ENCODE measurements around the gene PPP1R10. TPM values are rescaled to one million over a fixed set of nuclear protein-coding genes. Genes with fewer than 3 reads are reported as not detected.

PPP1R10 gene
- polyA plus RNA-seq, 4 donors = 21.3 to 44.0 (median 32.5) TPM

DNA sequence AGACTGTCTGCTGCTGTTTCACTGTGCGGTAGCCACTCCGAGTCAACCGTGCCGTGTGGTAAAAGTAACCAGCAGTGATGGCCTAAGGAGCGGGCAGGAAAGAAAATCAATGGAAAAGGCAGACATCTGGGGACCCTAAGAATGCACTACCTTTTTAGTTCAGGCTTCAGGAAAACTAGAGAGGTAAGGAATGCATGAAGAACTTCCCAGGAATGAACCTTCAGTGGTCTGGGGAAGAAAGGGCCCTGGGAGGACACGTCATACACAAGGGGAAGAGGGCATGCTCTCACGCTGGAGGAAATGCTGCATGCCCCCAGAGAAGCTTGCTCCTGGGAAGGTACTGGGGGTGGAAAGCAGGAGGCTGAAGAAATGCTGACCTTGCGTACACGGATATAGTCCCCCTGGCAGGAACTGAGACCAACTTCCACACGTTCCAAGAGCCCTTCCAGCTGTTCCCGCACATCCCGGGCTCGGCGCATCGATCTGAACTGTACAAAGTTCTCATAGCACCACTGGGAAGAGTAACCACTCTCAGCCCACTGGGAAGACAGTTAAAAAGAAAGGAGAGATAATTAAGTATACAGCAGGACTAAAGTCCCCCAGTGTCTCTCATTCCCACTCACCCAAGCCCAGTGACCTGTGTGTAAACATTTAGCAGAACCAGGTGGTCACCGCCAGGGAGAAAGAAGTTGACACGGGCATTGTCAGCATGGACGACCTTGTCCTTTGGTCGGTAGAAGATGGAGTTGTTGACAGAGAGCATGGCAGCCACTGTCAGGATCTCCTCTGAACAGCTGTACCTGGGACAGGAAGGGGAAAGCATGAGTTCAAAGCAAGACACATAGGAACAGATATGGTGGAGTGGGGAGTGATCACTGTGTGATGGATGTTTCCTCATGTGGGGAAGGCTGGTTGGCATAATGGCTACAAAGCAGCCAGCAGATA, 38.0 kb upstream of the PPP1R10 start:
- WGBS, 3 donors = 87 to 91% (median 88%) methylated on average over 19 of the region's 19 CpGs
- H3K9me3 ChIP-seq (ENCODE audit: control insufficient read depth in 2 of 2, insufficient read depth in 1 of 2, low read depth in 1 of 2, low read length in 1 of 2) = no peaks in the 10 kb centered on the region
- H3K36me3 ChIP-seq (ENCODE audit: control insufficient read depth in 3 of 3, insufficient read depth in 2 of 3, low read depth in 1 of 3, low read length in 3 of 3) = peaks cover 30 to 91% (median 35%) of the 10 kb centered on the region in 3 donors
- H3K27ac ChIP-seq (ENCODE audit: low read depth in 1 of 3, low read length in 2 of 3) = no peak overlapping the region
- H3K27me3 ChIP-seq (ENCODE audit: control insufficient read depth in 3 of 3, insufficient read depth in 3 of 3, low read length in 3 of 3) = no peaks in the 10 kb centered on the region
- no peaks in the 10 kb centered on the region for H3K4me1 ChIP-seq (ENCODE audit: control insufficient read depth in 3 of 3, insufficient read depth in 2 of 3, low read depth in 1 of 3, low read length in 2 of 3)
- H3K4me3 ChIP-seq (ENCODE audit: low read depth in 1 of 3, low read length in 3 of 3) = no peak overlapping the region
- DNase-seq = no peak
- FAIRE-seq = no peak

DNA sequence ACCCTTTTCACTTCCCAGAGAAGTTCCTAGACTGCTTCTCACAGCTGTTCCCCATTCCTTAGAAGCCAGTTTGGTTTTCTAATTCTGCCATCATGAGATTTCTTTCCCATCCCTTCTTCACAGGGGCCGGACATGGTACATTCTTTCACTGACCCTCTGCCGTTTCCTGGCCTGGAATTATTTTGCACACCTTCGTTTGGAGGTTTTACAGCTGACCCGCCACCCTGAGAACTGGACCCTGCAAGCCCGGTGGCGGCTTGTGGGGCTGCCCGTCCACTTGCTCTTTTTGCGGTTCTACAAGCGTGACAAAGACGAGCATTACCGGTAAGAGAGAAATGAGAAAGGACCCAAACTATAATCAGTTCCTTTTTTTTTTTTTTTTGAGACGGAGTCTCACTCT, 34.1 kb upstream of the PPP1R10 start:
- Histone ChIP-seq H3K9me3 (ENCODE audit: control insufficient read depth in 2 of 2, insufficient read depth in 1 of 2, low read depth in 1 of 2, low read length in 1 of 2) (no peaks in the 10 kb centered on the region), H3K27ac (ENCODE audit: low read depth in 1 of 3, low read length in 2 of 3) (no peak overlapping the region), H3K27me3 (ENCODE audit: control insufficient read depth in 3 of 3, insufficient read depth in 3 of 3, low read length in 3 of 3) (no peaks in the 10 kb centered on the region), H3K36me3 (ENCODE audit: control insufficient read depth in 3 of 3, insufficient read depth in 2 of 3, low read depth in 1 of 3, low read length in 3 of 3) (peaks cover 15 to 66% (median 16%) of the 10 kb centered on the region in 3 donors), H3K4me1 (ENCODE audit: control insufficient read depth in 3 of 3, insufficient read depth in 2 of 3, low read depth in 1 of 3, low read length in 2 of 3) (peaks cover 0 to 6% (median 0%) of the 10 kb centered on the region in 3 donors), H3K4me3 (ENCODE audit: low read depth in 1 of 3, low read length in 3 of 3) (no peak overlapping the region)
- FAIRE-seq (no peak), DNase-seq (no peak)
- 88 to 94% (median 92%) methylated on average over 11 to 12 of the region's 12 CpGs for WGBS, 3 donors

GRCh38 chr6:30647242-30648116, 30.4 kb upstream of the PPP1R10 start:
- WGBS, 3 donors = 0% methylated on average over 55 to 78 of the region's 78 CpGs
- Histone ChIP-seq H3K4me1 (ENCODE audit: control insufficient read depth in 3 of 3, insufficient read depth in 2 of 3, low read depth in 1 of 3, low read length in 2 of 3) (peaks cover 0 to 24% (median 2%) of the 10 kb centered on the region in 3 donors), H3K9me3 (ENCODE audit: control insufficient read depth in 2 of 2, insufficient read depth in 1 of 2, low read depth in 1 of 2, low read length in 1 of 2) (no peaks in the 10 kb centered on the region), H3K4me3 (ENCODE audit: low read depth in 1 of 3, low read length in 3 of 3) (peak overlapping the region; percentile 63 to 92 (median 71)), H3K36me3 (ENCODE audit: control insufficient read depth in 3 of 3, insufficient read depth in 2 of 3, low read depth in 1 of 3, low read length in 3 of 3) (peaks cover under 1 to 55% (median 8%) of the 10 kb centered on the region in 3 donors), H3K27me3 (ENCODE audit: control insufficient read depth in 3 of 3, insufficient read depth in 3 of 3, low read length in 3 of 3) (no peaks in the 10 kb centered on the region), H3K27ac (ENCODE audit: low read depth in 1 of 3, low read length in 2 of 3) (peak overlapping the region; percentile 93 to 99 (median 97))
- DNase-seq = peak; percentile 72 to 89
- no peak for FAIRE-seq

- no peak for FAIRE-seq
- Histone ChIP-seq H3K4me3 (ENCODE audit: low read depth in 1 of 3, low read length in 3 of 3) (peak within 1 kb of the TSS; percentile 63 to 92 (median 71)), H3K27me3 (ENCODE audit: control insufficient read depth in 3 of 3, insufficient read depth in 3 of 3, low read length in 3 of 3) (no peaks in the 10 kb centered on the region), H3K27ac (ENCODE audit: low read depth in 1 of 3, low read length in 2 of 3) (peak within 1 kb of the TSS; percentile 93 to 99 (median 97)), H3K36me3 (ENCODE audit: control insufficient read depth in 3 of 3, insufficient read depth in 2 of 3, low read depth in 1 of 3, low read length in 3 of 3) (peaks cover 3 to 57% (median 8%) of the 10 kb centered on the region in 3 donors), H3K9me3 (ENCODE audit: control insufficient read depth in 2 of 2, insufficient read depth in 1 of 2, low read depth in 1 of 2, low read length in 1 of 2) (no peaks in the 10 kb centered on the region), H3K4me1 (ENCODE audit: control insufficient read depth in 3 of 3, insufficient read depth in 2 of 3, low read depth in 1 of 3, low read length in 2 of 3) (peaks cover 0 to 24% (median 2%) of the 10 kb centered on the region in 3 donors)
- WGBS, 3 donors = 8 to 11% (median 9%) methylated on average over 30 to 37 of the region's 37 CpGs
- peak; percentile 94 for DNase-seq
Observed at GRCh38 chr6:30646450-30647241, 29.6 kb upstream of the PPP1R10 start, which contains the start of gene C6orf136. Gene C6orf136, plus strand, starts transcription at chr6:30647133. Its CDS starts 99 bp downstream, at chr6:30647232.

DNA sequence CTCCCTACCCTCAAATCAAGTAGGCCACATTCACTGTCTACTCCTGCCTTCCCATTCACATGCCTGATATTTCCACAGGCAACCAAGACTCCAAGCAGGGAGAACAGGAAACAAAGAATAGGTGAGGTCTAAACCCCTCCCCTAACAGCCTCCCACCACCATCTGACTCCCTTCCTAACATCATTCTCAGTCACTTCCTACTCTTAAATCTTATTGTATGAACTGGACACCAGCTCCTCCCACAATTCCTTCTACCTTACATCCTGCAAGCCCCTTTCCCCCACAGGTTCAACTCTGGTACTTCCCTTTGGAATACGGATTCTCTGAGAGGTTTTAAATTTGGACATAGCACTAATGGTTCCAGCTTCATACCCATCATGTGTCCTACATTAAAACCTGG, 28.9 kb upstream of the PPP1R10 start:
- Histone ChIP-seq H3K27ac (ENCODE audit: low read depth in 1 of 3, low read length in 2 of 3) (no peak overlapping the region), H3K4me3 (ENCODE audit: low read depth in 1 of 3, low read length in 3 of 3) (peak overlapping the region in 1 of 3 donors; percentile 71), H3K36me3 (ENCODE audit: control insufficient read depth in 3 of 3, insufficient read depth in 2 of 3, low read depth in 1 of 3, low read length in 3 of 3) (peaks cover 4 to 57% (median 6%) of the 10 kb centered on the region in 3 donors), H3K27me3 (ENCODE audit: control insufficient read depth in 3 of 3, insufficient read depth in 3 of 3, low read length in 3 of 3) (no peaks in the 10 kb centered on the region), H3K9me3 (ENCODE audit: control insufficient read depth in 2 of 2, insufficient read depth in 1 of 2, low read depth in 1 of 2, low read length in 1 of 2) (no peaks in the 10 kb centered on the region), H3K4me1 (ENCODE audit: control insufficient read depth in 3 of 3, insufficient read depth in 2 of 3, low read depth in 1 of 3, low read length in 2 of 3) (peaks cover 0 to 24% (median 2%) of the 10 kb centered on the region in 3 donors)
- WGBS, 3 donors = 59 to 81% (median 71%) methylated on average over 1 of the region's 1 CpG
- FAIRE-seq (no peak), DNase-seq (no peak)

GRCh38 chr6:30644769-30645168, 27.7 kb upstream of the PPP1R10 start:
- 26 to 67% (median 30%) methylated on average over 5 of the region's 5 CpGs for WGBS, 3 donors
- peaks cover 0 to 24% (median 2%) of the 10 kb centered on the region in 3 donors for H3K4me1 ChIP-seq (ENCODE audit: control insufficient read depth in 3 of 3, insufficient read depth in 2 of 3, low read depth in 1 of 3, low read length in 2 of 3)
- no peak for FAIRE-seq
- no peak overlapping the region for H3K4me3 ChIP-seq (ENCODE audit: low read depth in 1 of 3, low read length in 3 of 3)
- H3K36me3 ChIP-seq (ENCODE audit: control insufficient read depth in 3 of 3, insufficient read depth in 2 of 3, low read depth in 1 of 3, low read length in 3 of 3) = peaks cover 4 to 57% (median 6%) of the 10 kb centered on the region in 3 donors
- no peaks in the 10 kb centered on the region for H3K27me3 ChIP-seq (ENCODE audit: control insufficient read depth in 3 of 3, insufficient read depth in 3 of 3, low read length in 3 of 3)
- DNase-seq = peak; percentile 29 to 67
- H3K9me3 ChIP-seq (ENCODE audit: control insufficient read depth in 2 of 2, insufficient read depth in 1 of 2, low read depth in 1 of 2, low read length in 1 of 2) = no peaks in the 10 kb centered on the region
- H3K27ac ChIP-seq (ENCODE audit: low read depth in 1 of 3, low read length in 2 of 3) = peak overlapping the region in 1 of 3 donors; percentile 4

DNA sequence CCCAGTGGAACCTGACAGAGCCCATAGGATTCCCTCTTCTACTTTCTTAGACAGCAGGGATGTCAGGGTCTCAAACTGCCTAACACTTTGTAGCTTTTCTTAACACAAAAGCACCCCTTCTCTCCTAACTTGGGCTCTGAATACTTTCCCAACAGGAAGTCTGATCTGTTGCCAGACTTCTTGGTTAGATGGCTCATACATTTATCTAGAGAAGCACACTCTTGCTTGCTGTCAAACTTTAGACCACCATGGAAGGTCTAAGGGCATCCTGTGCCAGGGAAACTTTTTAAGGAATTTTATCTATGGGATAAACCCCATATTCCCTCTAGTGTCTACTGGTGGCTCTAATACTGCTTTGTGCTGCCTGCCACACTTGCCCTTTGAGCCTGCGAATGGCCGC, 26.6 kb upstream of the PPP1R10 start:
- Histone ChIP-seq H3K4me1 (ENCODE audit: control insufficient read depth in 3 of 3, insufficient read depth in 2 of 3, low read depth in 1 of 3, low read length in 2 of 3) (peaks cover 0 to 24% (median 2%) of the 10 kb centered on the region in 3 donors), H3K36me3 (ENCODE audit: control insufficient read depth in 3 of 3, insufficient read depth in 2 of 3, low read depth in 1 of 3, low read length in 3 of 3) (peaks cover 4 to 59% (median 6%) of the 10 kb centered on the region in 3 donors), H3K9me3 (ENCODE audit: control insufficient read depth in 2 of 2, insufficient read depth in 1 of 2, low read depth in 1 of 2, low read length in 1 of 2) (no peaks in the 10 kb centered on the region), H3K27ac (ENCODE audit: low read depth in 1 of 3, low read length in 2 of 3) (no peak overlapping the region), H3K27me3 (ENCODE audit: control insufficient read depth in 3 of 3, insufficient read depth in 3 of 3, low read length in 3 of 3) (no peaks in the 10 kb centered on the region), H3K4me3 (ENCODE audit: low read depth in 1 of 3, low read length in 3 of 3) (no peak overlapping the region)
- 65 to 83% (median 77%) methylated on average over 2 of the region's 2 CpGs for WGBS, 3 donors
- FAIRE-seq = no peak
- peak in 1 of 2 donors; percentile 38 for DNase-seq
